ENCODE measurements around the gene SLC7A9. TPM values are rescaled to one million over a fixed set of nuclear protein-coding genes. Genes with fewer than 3 reads are reported as not detected.

SLC7A9 gene
- total and polyA plus RNA-seq, 7 donors, result 0.20 to 0.49 (median 0.36) TPM; not detected in 4

DNA sequence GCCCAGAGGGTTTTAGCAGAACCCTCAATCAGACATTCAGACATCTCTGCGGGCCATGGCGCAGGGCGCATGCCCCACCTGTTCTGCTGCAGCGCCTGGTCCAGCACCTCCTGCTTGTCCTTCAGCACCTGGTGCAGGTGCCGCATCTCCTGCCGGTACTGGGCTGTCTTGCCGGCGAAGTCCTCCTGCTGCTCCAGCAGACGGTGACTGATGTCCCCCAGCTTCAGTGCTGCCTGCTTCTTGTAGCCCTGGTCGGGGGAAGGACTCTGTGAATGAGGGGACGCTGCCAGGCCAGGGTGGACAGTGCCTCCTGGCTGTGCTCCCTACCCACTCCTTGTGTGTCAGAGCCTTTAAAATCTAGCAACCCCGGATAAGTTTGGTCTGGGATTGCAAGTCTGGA is 12.2 kb upstream of the SLC7A9 start:
- intact Hi-C loops (cut with DNase I), result no loop called here
- TF ChIP-seq POLR2A (IDR thresholded peaks at IDR 0.05), result no peak
- TF ChIP-seq EP300 (IDR thresholded peaks at IDR 0.05), result no peak
- no peak for TF ChIP-seq POLR2AphosphoS5 (IDR thresholded peaks at IDR 0.05)
- no peak for TF ChIP-seq CTCF (IDR thresholded peaks at IDR 0.05)
- H3K27ac ChIP-seq, result no peak overlapping the region
- DNase-seq, result no peak
- WGBS, 2 donors, result 86 to 92% methylated on average over 12 of the region's 12 CpGs
- peaks cover 0 to 8% (median 7%) of the 10 kb centered on the region in 4 donors for H3K4me1 ChIP-seq
- H3K9me3 ChIP-seq, result no peaks in the 10 kb centered on the region
- peaks cover 0 to 43% (median 0%) of the 10 kb centered on the region in 4 donors for H3K36me3 ChIP-seq
- H3K4me3 ChIP-seq, result no peak overlapping the region
- no peaks in the 10 kb centered on the region for H3K27me3 ChIP-seq

DNA sequence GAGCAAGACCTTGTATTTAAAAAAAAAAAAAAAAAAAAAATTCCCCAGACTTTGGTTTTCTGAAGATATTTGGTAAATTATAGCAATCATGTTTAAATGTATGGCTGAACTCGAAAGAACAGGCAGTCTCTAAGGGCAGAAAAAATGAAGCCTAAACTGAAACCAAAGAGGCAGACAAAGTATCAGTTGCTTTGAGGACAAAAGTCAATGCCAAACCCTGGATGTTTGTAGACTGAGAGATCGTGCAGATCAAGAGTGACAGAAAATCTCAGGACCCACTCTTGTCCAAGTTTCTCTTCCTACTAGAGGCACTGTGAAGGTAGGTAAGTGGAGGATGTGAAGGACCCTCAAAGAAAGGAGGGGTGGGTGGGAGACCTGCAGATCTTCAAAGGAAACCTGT is 11.1 kb upstream of the SLC7A9 start:
- TF ChIP-seq POLR2AphosphoS5 (IDR thresholded peaks at IDR 0.05) (no peak), CTCF (IDR thresholded peaks at IDR 0.05) (no peak), POLR2A (IDR thresholded peaks at IDR 0.05) (no peak), EP300 (IDR thresholded peaks at IDR 0.05) (no peak)
- Histone ChIP-seq H3K27ac (no peak overlapping the region), H3K4me1 (peaks cover 0 to 13% (median 8%) of the 10 kb centered on the region in 4 donors), H3K27me3 (no peaks in the 10 kb centered on the region), H3K9me3 (no peaks in the 10 kb centered on the region), H3K4me3 (no peak overlapping the region), H3K36me3 (peaks cover 0 to 36% (median 0%) of the 10 kb centered on the region in 4 donors)
- no peak for DNase-seq
- WGBS, 2 donors, result 24 to 62% methylated on average over 2 of the region's 2 CpGs
- intact Hi-C loops (cut with DNase I), result no loop called here

DNA sequence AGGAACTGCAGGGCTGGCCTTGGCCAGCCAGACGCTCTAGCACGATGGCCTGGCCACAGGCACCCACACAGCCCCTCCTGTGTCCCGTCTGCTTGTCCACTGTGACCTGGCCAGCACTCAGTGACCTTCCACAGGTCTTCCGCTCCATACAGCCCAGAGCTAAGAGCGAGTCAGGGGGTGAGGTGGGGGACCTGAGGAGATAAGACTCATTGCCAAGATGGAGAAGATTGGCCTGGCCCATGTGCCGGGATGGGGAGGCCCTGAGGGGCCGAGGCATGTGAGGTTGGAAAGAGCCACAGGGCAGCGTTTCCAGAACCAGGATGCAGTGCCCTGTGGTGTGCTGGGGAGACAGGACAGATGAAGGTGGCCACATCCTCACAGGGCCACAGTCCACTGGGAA is 10.2 kb upstream of the SLC7A9 start:
- WGBS, 2 donors, result 76 to 91% methylated on average over 8 of the region's 8 CpGs

DNA sequence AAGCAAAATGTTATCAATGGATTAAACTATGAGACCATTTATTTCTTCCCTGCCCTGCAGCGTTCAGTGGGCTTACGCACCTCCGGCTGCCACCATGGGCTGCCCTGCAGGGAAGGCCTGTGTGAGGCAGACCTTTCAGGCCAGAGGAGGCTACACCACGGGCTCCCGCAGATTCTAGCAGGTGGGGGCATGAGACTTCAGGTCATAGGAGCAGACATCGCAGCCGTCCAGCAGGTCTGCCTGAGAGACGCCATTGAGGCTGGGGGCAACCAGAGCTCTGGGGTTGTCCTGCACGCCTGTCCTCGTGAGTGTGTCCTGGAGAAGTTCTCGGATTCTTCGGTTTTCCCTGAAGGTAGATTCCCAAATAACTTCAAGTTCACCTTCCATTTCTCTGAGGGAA is 9.4 kb upstream of the SLC7A9 start:
- intact Hi-C loops (cut with DNase I), result no loop called here
- TF ChIP-seq EP300 (IDR thresholded peaks at IDR 0.05), result no peak
- no peak for TF ChIP-seq POLR2AphosphoS5 (IDR thresholded peaks at IDR 0.05)
- no peak for TF ChIP-seq POLR2A (IDR thresholded peaks at IDR 0.05)
- no peak for TF ChIP-seq CTCF (IDR thresholded peaks at IDR 0.05)
- 97% methylated on average over 12 of the region's 12 CpGs for WGBS, 2 donors
- no peaks in the 10 kb centered on the region for H3K27me3 ChIP-seq
- peaks cover 0 to 36% (median 0%) of the 10 kb centered on the region in 4 donors for H3K36me3 ChIP-seq
- no peak for DNase-seq
- H3K9me3 ChIP-seq, result no peaks in the 10 kb centered on the region
- H3K4me3 ChIP-seq, result no peak overlapping the region
- H3K27ac ChIP-seq, result no peak overlapping the region
- peaks cover 0 to 13% (median 8%) of the 10 kb centered on the region in 4 donors for H3K4me1 ChIP-seq

More for the DNA sequence above, 10.2 kb upstream of the SLC7A9 start:
- Histone ChIP-seq H3K27ac (no peak overlapping the region), H3K4me1 (peaks cover 0 to 13% (median 8%) of the 10 kb centered on the region in 4 donors), H3K4me3 (no peak overlapping the region), H3K27me3 (no peaks in the 10 kb centered on the region), H3K9me3 (no peaks in the 10 kb centered on the region), H3K36me3 (peaks cover 0 to 36% (median 0%) of the 10 kb centered on the region in 4 donors)
- intact Hi-C loops (cut with DNase I), result no loop called here
- no peak for TF ChIP-seq CTCF (IDR thresholded peaks at IDR 0.05)
- TF ChIP-seq EP300 (IDR thresholded peaks at IDR 0.05), result no peak
- TF ChIP-seq POLR2AphosphoS5 (IDR thresholded peaks at IDR 0.05), result no peak
- TF ChIP-seq POLR2A (IDR thresholded peaks at IDR 0.05), result no peak
- no peak for DNase-seq

Data from sigmoid colon (tissue), 7 donors.